K562 (cell line): ENCODE measurements around the gene TRDN. TPM values are rescaled to one million over a fixed set of nuclear protein-coding genes. Genes with fewer than 3 reads are reported as not detected.

Experiments
- ATAC-seq: fragments of 200-7000 bp; cut with Tn5 transposase; 3 replicates; pipeline ENCODE4 v1.9.1; 2020; ENCODE audit warnings: moderate library complexity
- BruUV-seq: library from RNA; stranded (reverse); fragments of 400-500 nt; replicated peaks from 2 replicates; lab custom pipeline; 2021; lab: Mats Ljungman, UMichigan
- CTCF ChIA-PET: fragments of 300-600 bp; formaldehyde crosslinking; extraction: SDS; loops from one replicate; lab custom pipeline; 2021; ENCODE audit warnings: low intra/inter-chr PET ratio; lab: Yijun Ruan, JAX
- POLR2A ChIA-PET: fragments of 300-600, 350-650 bp; sonication (Branson Sonifier 250); formaldehyde crosslinking; extraction: SDS; loops from one replicate; lab custom pipeline; 2021; ENCODE audit warnings: antibody characterized with exemption, inconsistent platforms; lab: Yijun Ruan, JAX
- DNase-seq, 4 experiments: peaks; one replicate each; pipeline versions ENCODE4 v3.0.0 to v3.0.0-alpha.2; 2011 to 2018; ENCODE audit warnings: low spot score in 3 of 4, mixed read lengths in 3 of 4; ENCODE audit errors: extremely low read depth in 1 of 4
- FAIRE-seq: peaks from 2 replicates; lab custom pipeline; 2011; peaks lifted over from hg19 to GRCh38; lab: Jason Lieb, UNC
- H2AFZ ChIP-seq: 2 replicates; pipeline ENCODE4 v1.6.0; 2011; ENCODE audit warnings: low read depth, low read length, control low read depth, inconsistent platforms
- H3K27ac ChIP-seq: fragments of 200-600 bp; 3 replicates; pipeline ENCODE4 v1.8.0; 2011; ENCODE audit warnings: low read depth, mild to moderate bottlenecking, control low read depth, inconsistent platforms, low read length, moderate library complexity, mixed read lengths; ENCODE audit errors: extremely low read depth
- H3K27me3 ChIP-seq, 2 experiments: fragments of 300-600 bp in 1 of 2; 2 replicates in 1 of 2; 3 replicates in 1 of 2; pipeline versions ENCODE4 v1.6.0 to v1.8.0; 2011; ENCODE audit warnings: inconsistent platforms in 2 of 2, low read length in 2 of 2, mild to moderate bottlenecking in 1 of 2, mixed read lengths in 1 of 2, moderate library complexity in 1 of 2; ENCODE audit not compliant: control insufficient read depth in 2 of 2, insufficient read depth in 2 of 2
- H3K36me3 ChIP-seq: fragments of 300-600 bp; 3 replicates; pipeline ENCODE4 v1.8.0; 2011; ENCODE audit warnings: mild to moderate bottlenecking, low read length, inconsistent platforms; ENCODE audit not compliant: control insufficient read depth, insufficient read depth
- H3K4me1 ChIP-seq, 2 experiments: fragments of 200-600 bp in 1 of 2; replicated peaks in 1 of 2; 2 replicates in 1 of 2; 3 replicates in 1 of 2; pipeline versions ENCODE4 v1.5.1 to v1.8.0; 2011; ENCODE audit warnings: inconsistent platforms in 2 of 2, low read length in 2 of 2, mild to moderate bottlenecking in 1 of 2, mixed read lengths in 1 of 2, moderate library complexity in 1 of 2; ENCODE audit not compliant: control insufficient read depth in 2 of 2, insufficient read depth in 2 of 2
- H3K4me2 ChIP-seq: 2 replicates; pipeline ENCODE4 v1.6.1; 2011; ENCODE audit warnings: low read length, control low read depth, inconsistent platforms, mixed read lengths; ENCODE audit not compliant: insufficient read depth
- H3K4me3 ChIP-seq: fragments of 200-600 bp; sonication (generic), shearing (Covaris generic); 2 replicates; pipeline ENCODE4 v1.5.1; 2016; ENCODE audit warnings: control low read depth, inconsistent platforms
- H3K79me2 ChIP-seq: fragments of 200-600 bp; 3 replicates; pipeline ENCODE4 v1.8.0; 2011; ENCODE audit warnings: low read length, inconsistent platforms; ENCODE audit not compliant: control insufficient read depth, insufficient read depth
- H3K9ac ChIP-seq, 2 experiments: 2 replicates each; pipeline versions ENCODE4 v1.6.0 to v1.6.1; 2011; ENCODE audit warnings: low read depth in 2 of 2, low read length in 2 of 2, control low read depth in 1 of 2, inconsistent platforms in 1 of 2, mild to moderate bottlenecking in 1 of 2, mixed read lengths in 1 of 2; ENCODE audit not compliant: insufficient read depth in 1 of 2
- H3K9me1 ChIP-seq: one replicate; pipeline ENCODE4 v1.6.0; 2011; ENCODE audit warnings: inconsistent platforms, mild to moderate bottlenecking, low read length, moderate library complexity; ENCODE audit not compliant: control insufficient read depth, insufficient read depth
- H3K9me3 ChIP-seq: replicated peaks from 2 replicates; pipeline ENCODE4 v1.5.1; 2011; ENCODE audit warnings: low read depth, low read length, inconsistent platforms; ENCODE audit not compliant: control insufficient read depth, insufficient read depth
- H4K20me1 ChIP-seq: replicated peaks from 2 replicates; pipeline ENCODE4 v1.6.1; 2011; ENCODE audit warnings: low read length, inconsistent platforms, mixed read lengths; ENCODE audit not compliant: control insufficient read depth, insufficient read depth
- ASH1L ChIP-seq: fragments of 450-650 bp; IDR thresholded peaks from 2 replicates; pipeline ENCODE4 v1.6.1; 2018; ENCODE audit warnings: borderline replicate concordance, mild to moderate bottlenecking, low read depth; ENCODE audit not compliant: partially characterized antibody
- ATF1 ChIP-seq, 2 experiments: fragments of 450-650 bp in 1 of 2; IDR thresholded peaks; 2 replicates each; pipeline ENCODE4 v1.6.1; 2016; ENCODE audit warnings: missing compliant biosample characterization in 1 of 2, missing genetic modification characterization in 1 of 2
- ETS1 ChIP-seq: conservative IDR thresholded peaks from 2 replicates; pipeline ENCODE4 v1.6.1; 2011; ENCODE audit warnings: low read depth, mild to moderate bottlenecking, low read length; ENCODE audit not compliant: control insufficient read depth
- ID3 ChIP-seq, 2 experiments: fragments of 250-450 bp in 1 of 2; fragments of 450-650 bp in 1 of 2; sonication (Bioruptor Pico) in 1 of 2; IDR thresholded peaks; 2 replicates each; pipeline versions ENCODE4 v1.6.1 to v1.8.0; 2016 to 2021; ENCODE audit warnings: mild to moderate bottlenecking in 2 of 2, moderate library complexity in 2 of 2, missing compliant biosample characterization in 1 of 2, missing genetic modification characterization in 1 of 2
- LEF1 ChIP-seq: fragments of 450-650 bp; IDR thresholded peaks from 2 replicates; pipeline ENCODE4 v1.6.1; 2016; ENCODE audit warnings: mild to moderate bottlenecking
- MIER1 ChIP-seq: fragments of 450-650 bp; IDR thresholded peaks from 2 replicates; pipeline ENCODE4 v1.6.1; 2016; ENCODE audit warnings: antibody characterized with exemption, mild to moderate bottlenecking, low read depth
- MYNN ChIP-seq, 2 experiments: sonication (generic); formaldehyde crosslinking in 1 of 2; IDR thresholded peaks; 2 replicates each; pipeline versions ENCODE4 v1.5.0 to v1.6.1; 2016 to 2020; ENCODE audit warnings: antibody characterized with exemption in 1 of 2, missing genetic modification reagents in 1 of 2
- NONO ChIP-seq, 2 experiments: fragments of 200-400 bp in 1 of 2; fragments of 450-650 bp in 1 of 2; formaldehyde crosslinking in 1 of 2; IDR thresholded peaks; 2 replicates each; pipeline ENCODE4 v1.6.1; 2017; ENCODE audit warnings: low read depth in 2 of 2, mild to moderate bottlenecking in 2 of 2, moderate library complexity in 2 of 2, low read length in 1 of 2
- SIN3B ChIP-seq: fragments of 450-650 bp; IDR thresholded peaks from 2 replicates; pipeline ENCODE4 v1.6.1; 2017; ENCODE audit warnings: low read depth, mild to moderate bottlenecking, moderate library complexity
- TGIF2 ChIP-seq: sonication (generic); formaldehyde crosslinking; IDR thresholded peaks from 2 replicates; pipeline ENCODE4 v1.8.1; 2022; ENCODE audit warnings: mild to moderate bottlenecking, missing genetic modification reagents, moderate library complexity
- ZNF174 ChIP-seq: fragments of 250-450 bp; sonication (Bioruptor Pico); IDR thresholded peaks from 2 replicates; pipeline ENCODE4 v1.4.0; 2020; ENCODE audit warnings: mild to moderate bottlenecking
- ZNF316 ChIP-seq: fragments of 450-650 bp; IDR thresholded peaks from 2 replicates; pipeline ENCODE4 v1.6.1; 2016
- WGBS: fragments of 100-300 bp; shearing (Covaris generic); methylation state at CpG from one replicate; pipeline ENCODE4 v1.1.6; 2016; ENCODE audit warnings: low coverage, mixed read lengths; ENCODE audit not compliant: insufficient coverage; ENCODE audit errors: missing lambda C conversion rate; 5-methylcytosine and 5-hydroxymethylcytosine counted together
- in situ Hi-C: fragments of 300-500 bp; cut with MboI; formaldehyde crosslinking; loops from 4 replicates; pipeline ENCODE4 v1.15.0; 2018; ENCODE audit warnings: inconsistent platforms, mixed read lengths
- intact Hi-C: fragments of 100-400 bp; cut with micrococcal nuclease; formaldehyde crosslinking; loops from 2 replicates; pipeline ENCODE4 v1.14.2; 2022
- polyA plus RNA-seq, 8 experiments: library from polyadenylated mRNA; depleted of rRNA in 4 of 8; stranded (reverse) in 5 of 8; unstranded in 3 of 8; fragments of >200 nt; fragmentation: Nextera tagmentation in 2 of 8; fragmentation: Illumina TruSeq in 1 of 8; extraction: Ambion mirVana in 2 of 8; extraction: Trizol in 1 of 8; gene quantifications; 2 replicates each; pipeline versions ENCODE4 v1.2.1 to v1.2.3, GENCODE V29; 2011 to 2014; ENCODE audit warnings: inconsistent platforms in 1 of 8, missing spikeins in 1 of 8
- total RNA-seq, 7 experiments: library from RNA; depleted of rRNA in 6 of 7; stranded (reverse); fragments of >200 nt in 6 of 7; fragmentation: Illumina TruSeq in 2 of 7; extraction: Trizol in 2 of 7; gene quantifications; 2 replicates each; pipeline versions ENCODE4 v1.2.1 to v1.2.3, GENCODE V29; 2011 to 2021; ENCODE audit warnings: low replicate concordance in 1 of 7

The TRDN gene
- total and polyA plus RNA-seq, 9 of the 15 experiments (the other 6 are each of a cell fraction or from before 2014, with no cell fraction given), result 0.05 to 0.50 (median 0.16) TPM

GRCh38 chr6:123213921-123214320, 422.8 kb downstream of the TRDN start:
- Histone ChIP-seq H3K36me3 (no peaks in the 10 kb centered on the region), H3K79me2 (no peaks in the 10 kb centered on the region), H4K20me1 (no peaks in the 10 kb centered on the region), H3K4me2 (no peak overlapping the region), H3K4me3 (no peak overlapping the region), H3K9ac (no peak overlapping the region), H2AFZ (no peak overlapping the region), H3K9me3 (no peaks in the 10 kb centered on the region), H3K9me1 (no peaks in the 10 kb centered on the region), H3K4me1 (no peaks in the 10 kb centered on the region), H3K27ac (no peak overlapping the region), H3K27me3 (no peaks in the 10 kb centered on the region)
- no peak for FAIRE-seq
- POLR2A ChIA-PET, result no interaction called here
- TF ChIP-seq MYNN (IDR thresholded peaks at IDR 0.05) (no peak), MYNN (CRISPR knock-in tag; IDR thresholded peaks at IDR 0.05) (no peak), SIN3B (no peak), ASH1L (no peak)
- 17% methylated on average over 3 of the region's 3 CpGs for WGBS
- in situ Hi-C loops, result no loop called here
- ATAC-seq, result no peak
- intact Hi-C loops, result no loop called here
- CTCF ChIA-PET, result no interaction called here
- no TSS peak for BruUV-seq
- no peak for DNase-seq

- BruUV-seq, result no TSS peak
- Histone ChIP-seq H3K36me3 (no peaks in the 10 kb centered on the region), H3K27ac (no peak overlapping the region), H3K9me1 (no peaks in the 10 kb centered on the region), H3K79me2 (no peaks in the 10 kb centered on the region), H3K27me3 (no peaks in the 10 kb centered on the region), H2AFZ (no peak overlapping the region), H3K4me3 (no peak overlapping the region), H3K9ac (no peak overlapping the region), H3K4me1 (no peaks in the 10 kb centered on the region), H4K20me1 (no peaks in the 10 kb centered on the region), H3K9me3 (no peaks in the 10 kb centered on the region), H3K4me2 (no peak overlapping the region)
- no peak for DNase-seq
- no peak for ATAC-seq
- FAIRE-seq, result no peak
- in situ Hi-C loops, result no loop called here
- WGBS, result 4% methylated on average over 4 of the region's 4 CpGs
- intact Hi-C loops, result no loop called here
- POLR2A ChIA-PET, result no interaction called here
- CTCF ChIA-PET, result no interaction called here
- TF ChIP-seq ID3 (CRISPR knock-in tag; IDR thresholded peaks at IDR 0.05) (no peak), ID3 (tag; IDR thresholded peaks at IDR 0.05) (no peak), NONO (IDR thresholded peaks at IDR 0.05; ENCODE audit: low read depth in 2 of 2, low read length in 1 of 2) (no peak), ZNF174 (CRISPR knock-in tag) (no peak), ZNF316 (no peak), MIER1 (no peak), ATF1 (CRISPR knock-in tag; IDR thresholded peaks at IDR 0.05) (no peak), ATF1 (tag; IDR thresholded peaks at IDR 0.05) (no peak), LEF1 (no peak), ETS1 (no peak), TGIF2 (CRISPR knock-in tag) (no peak)
Measured at GRCh38 chr6:123211777-123212545, 424.8 kb downstream of the TRDN start.
